H1 (cell line): ENCODE results near the gene RCSD1. TPM values are rescaled to one million over a fixed set of nuclear protein-coding genes. Genes with fewer than 3 reads are reported as not detected.

Experiments
- CTCF ChIA-PET: fragments of 300-600 bp; sonication (Branson Sonifier 250); formaldehyde crosslinking; loops from one replicate; lab custom pipeline; 2021; ENCODE audit not compliant: partially characterized antibody; lab: Charles Lee
- POLR2A ChIA-PET: fragments of 300-600 bp; sonication (Branson Sonifier 250); formaldehyde crosslinking; loops from one replicate; lab custom pipeline; 2021; ENCODE audit warnings: inconsistent platforms; ENCODE audit not compliant: partially characterized antibody; lab: Charles Lee
- DNase-seq, 2 experiments: peaks; one replicate each; pipeline versions ENCODE4 v3.0.0 to v3.0.0-alpha.2; 2010 to 2022; ENCODE audit warnings: low spot score in 2 of 2, low read depth in 1 of 2, mixed read lengths in 1 of 2
- FAIRE-seq: peaks from 2 replicates; lab custom pipeline; 2011; peaks lifted over from hg19 to GRCh38; lab: Jason Lieb, UNC
- H2AFZ ChIP-seq: 2 replicates; pipeline ENCODE4 v1.8.1; 2012; ENCODE audit warnings: low read length, inconsistent platforms
- H2AK5ac ChIP-seq: 2 replicates; pipeline ENCODE4 v1.6.1; 2013; ENCODE audit warnings: low read depth, low read length
- H2BK120ac ChIP-seq: replicated peaks from 2 replicates; pipeline ENCODE3; 2013; ENCODE audit warnings: low read depth, low read length, inconsistent platforms
- H2BK12ac ChIP-seq: 2 replicates; pipeline ENCODE4 v1.6.1; 2013; ENCODE audit warnings: low read depth, low read length
- H2BK15ac ChIP-seq: 2 replicates; pipeline ENCODE4 v1.6.1; 2013; ENCODE audit warnings: low read length
- H2BK20ac ChIP-seq: 2 replicates; pipeline ENCODE4 v1.6.1; 2013; ENCODE audit warnings: low read length
- H2BK5ac ChIP-seq: 2 replicates; pipeline ENCODE4 v1.6.1; 2013; ENCODE audit warnings: low read depth, low read length
- H3K14ac ChIP-seq: 2 replicates; pipeline ENCODE4 v1.6.1; 2013; ENCODE audit warnings: inconsistent platforms; ENCODE audit not compliant: insufficient read length
- H3K18ac ChIP-seq: 2 replicates; pipeline ENCODE4 v1.6.1; 2013; ENCODE audit warnings: low read length; ENCODE audit errors: extremely low read depth
- H3K23ac ChIP-seq: 2 replicates; pipeline ENCODE4 v1.6.1; 2013; ENCODE audit warnings: inconsistent platforms; ENCODE audit not compliant: insufficient read length
- H3K23me2 ChIP-seq: 2 replicates; pipeline ENCODE4 v1.6.1; 2013; ENCODE audit warnings: low read depth, low read length
- H3K27ac ChIP-seq: 2 replicates; pipeline ENCODE4 v1.6.1; 2011; ENCODE audit warnings: low read depth, low read length, inconsistent platforms
- H3K27me3 ChIP-seq, 4 experiments: replicated peaks in 1 of 4; 1 replicate in 1 of 4; 2 replicates in 3 of 4; pipeline versions ENCODE4 v1.6.1 to v1.8.1; 2011 to 2013; ENCODE audit warnings: low read length in 3 of 4, mild to moderate bottlenecking in 3 of 4, inconsistent platforms in 2 of 4, mixed read lengths in 2 of 4, moderate library complexity in 1 of 4; ENCODE audit not compliant: control insufficient read depth in 3 of 4, insufficient read depth in 3 of 4; ENCODE audit errors: extremely low read depth in 1 of 4
- H3K36me3 ChIP-seq, 4 experiments: 2 replicates each; pipeline versions ENCODE4 v1.6.1 to v1.8.1; 2011 to 2013; ENCODE audit warnings: mild to moderate bottlenecking in 4 of 4, low read length in 3 of 4, moderate library complexity in 2 of 4, control low read depth in 1 of 4, inconsistent platforms in 1 of 4; ENCODE audit not compliant: insufficient read depth in 4 of 4, control insufficient read depth in 2 of 4
- H3K4ac ChIP-seq: replicated peaks from 2 replicates; pipeline ENCODE3; 2013; ENCODE audit warnings: low read length, low read depth, mixed read lengths, inconsistent platforms; ENCODE audit not compliant: insufficient read length
- H3K4me1 ChIP-seq, 4 experiments: replicated peaks in 1 of 4; 1 replicate in 1 of 4; 2 replicates in 3 of 4; pipeline versions ENCODE4 v1.6.1 to v1.8.1; 2011 to 2013; ENCODE audit warnings: low read length in 3 of 4, inconsistent platforms in 2 of 4, mixed read lengths in 1 of 4; ENCODE audit not compliant: insufficient read depth in 4 of 4, control insufficient read depth in 3 of 4
- H3K4me2 ChIP-seq, 2 experiments: 2 replicates each; pipeline versions ENCODE4 v1.6.1 to v1.8.1; 2011 to 2013; ENCODE audit warnings: low read depth in 2 of 2, low read length in 2 of 2, control low read depth in 1 of 2, inconsistent platforms in 1 of 2, mild to moderate bottlenecking in 1 of 2; ENCODE audit not compliant: insufficient read depth in 1 of 2
- H3K4me3 ChIP-seq, 4 experiments: fragments of 200-600, 300-600 bp in 1 of 4; sonication (generic), shearing (Covaris generic), sonication (Bioruptor Twin) in 1 of 4; 2 replicates each; pipeline versions ENCODE4 v1.5.1 to v1.8.1; 2011 to 2016; ENCODE audit warnings: low read length in 4 of 4, low read depth in 3 of 4, control low read depth in 2 of 4, inconsistent platforms in 2 of 4, mild to moderate bottlenecking in 2 of 4, mixed read lengths in 1 of 4, moderate library complexity in 1 of 4; ENCODE audit not compliant: insufficient read depth in 2 of 4; ENCODE audit errors: extremely low read depth in 1 of 4
- H3K56ac ChIP-seq: replicated peaks from 2 replicates; pipeline ENCODE3; 2013; ENCODE audit warnings: low read depth, mild to moderate bottlenecking, mixed read lengths, low read length, inconsistent platforms; ENCODE audit not compliant: insufficient read length
- H3K79me1 ChIP-seq: 2 replicates; pipeline ENCODE4 v1.6.1; 2013; ENCODE audit warnings: low read depth, low read length, control low read depth
- H3K79me2 ChIP-seq, 2 experiments: 2 replicates each; pipeline versions ENCODE4 v1.6.1 to v1.8.1; 2012 to 2013; ENCODE audit warnings: low read length in 2 of 2, mild to moderate bottlenecking in 2 of 2, inconsistent platforms in 1 of 2; ENCODE audit not compliant: insufficient read depth in 2 of 2, control insufficient read depth in 1 of 2
- H3K9ac ChIP-seq, 4 experiments: replicated peaks in 1 of 4; 1 replicate in 1 of 4; 2 replicates in 3 of 4; pipeline versions ENCODE4 v1.6.1 to v1.8.1; 2011 to 2013; ENCODE audit warnings: low read depth in 3 of 4, low read length in 3 of 4, control low read depth in 2 of 4, mild to moderate bottlenecking in 2 of 4, moderate library complexity in 2 of 4, inconsistent platforms in 1 of 4; ENCODE audit errors: extremely low read depth in 1 of 4
- H3K9me3 ChIP-seq, 2 experiments: 2 replicates each; pipeline versions ENCODE4 v1.6.1 to v1.8.1; 2012 to 2013; ENCODE audit warnings: mild to moderate bottlenecking in 2 of 2, moderate library complexity in 2 of 2, control low read depth in 1 of 2, inconsistent platforms in 1 of 2, low read depth in 1 of 2, low read length in 1 of 2, mixed read lengths in 1 of 2; ENCODE audit not compliant: insufficient read depth in 2 of 2
- H4K20me1 ChIP-seq, 2 experiments: replicated peaks in 1 of 2; 2 replicates each; pipeline versions ENCODE3 to v1.8.1; 2011 to 2013; ENCODE audit warnings: inconsistent platforms in 2 of 2, low read length in 2 of 2, mild to moderate bottlenecking in 1 of 2; ENCODE audit not compliant: insufficient read depth in 2 of 2, control insufficient read depth in 1 of 2
- H4K5ac ChIP-seq: 2 replicates; pipeline ENCODE4 v1.6.1; 2013; ENCODE audit warnings: low read length, low read depth, mixed read lengths, inconsistent platforms; ENCODE audit not compliant: insufficient read length
- H4K8ac ChIP-seq: 2 replicates; pipeline ENCODE4 v1.8.0; 2013; ENCODE audit warnings: mild to moderate bottlenecking, moderate library complexity, low read length, inconsistent platforms; ENCODE audit not compliant: insufficient read depth; ENCODE audit errors: extremely low read depth
- H4K91ac ChIP-seq: replicated peaks from 2 replicates; pipeline ENCODE3; 2013; ENCODE audit warnings: low read length, mixed read lengths, inconsistent platforms; ENCODE audit not compliant: insufficient read length
- CREB1 ChIP-seq: IDR thresholded peaks from 2 replicates; pipeline ENCODE4 v1.6.1; 2012; ENCODE audit warnings: inconsistent platforms
- POLR2AphosphoS5 ChIP-seq: IDR thresholded peaks from 2 replicates; pipeline ENCODE4 v1.6.1; 2011; ENCODE audit warnings: low read depth, low read length
- RBBP5 ChIP-seq: IDR thresholded peaks from 2 replicates; pipeline ENCODE4 v1.7.1; 2012; ENCODE audit warnings: low read depth, mild to moderate bottlenecking, inconsistent platforms, low read length, moderate library complexity, borderline replicate concordance
- RFX5 ChIP-seq: IDR thresholded peaks from 2 replicates; pipeline ENCODE4 v1.6.1; 2011; ENCODE audit warnings: low read depth, low read length, improper control_type of control experiment, borderline replicate concordance
- SAP30 ChIP-seq: fragments of 300-600 bp; sonication (generic); IDR thresholded peaks from 2 replicates; pipeline ENCODE4 v1.7.1; 2012; ENCODE audit warnings: low read length, moderate library complexity, mild to moderate bottlenecking, inconsistent platforms; ENCODE audit not compliant: insufficient read depth, insufficient replicate concordance
- YY1 ChIP-seq: IDR thresholded peaks from 2 replicates; pipeline ENCODE4 v1.6.1; 2011; ENCODE audit warnings: low read depth, mild to moderate bottlenecking, low read length
- WGBS, 2 experiments: shearing (Covaris generic) in 1 of 2; methylation state at CpG; one replicate each; pipeline versions ENCODE4 v1.1.6 to v1.1.7; 2013 to 2015; ENCODE audit warnings: low lambda C conversion rate in 2 of 2, mixed read lengths in 2 of 2, inconsistent platforms in 1 of 2, low coverage in 1 of 2, missing lambda C conversion rate in 1 of 2; ENCODE audit not compliant: insufficient replicate concordance in 2 of 2, insufficient coverage in 1 of 2, insufficient read length in 1 of 2; ENCODE audit errors: extremely low coverage in 1 of 2, missing lambda C conversion rate in 1 of 2; 5-methylcytosine and 5-hydroxymethylcytosine counted together
- polyA plus RNA-seq, 7 experiments: library from polyadenylated mRNA; depleted of rRNA in 3 of 7; stranded (reverse) in 5 of 7; unstranded in 2 of 7; fragments of >200 nt in 5 of 7; fragments of 200-250 nt in 2 of 7; gene quantifications; 1 replicate in 5 of 7; 2 replicates in 1 of 7; 4 replicates in 1 of 7; pipeline versions ENCODE4 v1.2.1 to v1.2.3, GENCODE V29; 2011 to 2013; ENCODE audit warnings: missing spikeins in 2 of 7, mixed read lengths in 2 of 7
- total RNA-seq: library from RNA; stranded (reverse); fragmentation: NEBNext Ultra II Directional; extraction: Animal tissue kit (Norgen Biotek cat#: 25700); gene quantifications from 2 replicates; pipeline ENCODE4 v1.2.1, GENCODE V29; 2021

The RCSD1 gene
- total and polyA plus RNA-seq, 2 of the 8 experiments (the other 6 are each of a cell fraction or from before 2014, with no cell fraction given) = 0.47 to 0.69 TPM

DNA sequence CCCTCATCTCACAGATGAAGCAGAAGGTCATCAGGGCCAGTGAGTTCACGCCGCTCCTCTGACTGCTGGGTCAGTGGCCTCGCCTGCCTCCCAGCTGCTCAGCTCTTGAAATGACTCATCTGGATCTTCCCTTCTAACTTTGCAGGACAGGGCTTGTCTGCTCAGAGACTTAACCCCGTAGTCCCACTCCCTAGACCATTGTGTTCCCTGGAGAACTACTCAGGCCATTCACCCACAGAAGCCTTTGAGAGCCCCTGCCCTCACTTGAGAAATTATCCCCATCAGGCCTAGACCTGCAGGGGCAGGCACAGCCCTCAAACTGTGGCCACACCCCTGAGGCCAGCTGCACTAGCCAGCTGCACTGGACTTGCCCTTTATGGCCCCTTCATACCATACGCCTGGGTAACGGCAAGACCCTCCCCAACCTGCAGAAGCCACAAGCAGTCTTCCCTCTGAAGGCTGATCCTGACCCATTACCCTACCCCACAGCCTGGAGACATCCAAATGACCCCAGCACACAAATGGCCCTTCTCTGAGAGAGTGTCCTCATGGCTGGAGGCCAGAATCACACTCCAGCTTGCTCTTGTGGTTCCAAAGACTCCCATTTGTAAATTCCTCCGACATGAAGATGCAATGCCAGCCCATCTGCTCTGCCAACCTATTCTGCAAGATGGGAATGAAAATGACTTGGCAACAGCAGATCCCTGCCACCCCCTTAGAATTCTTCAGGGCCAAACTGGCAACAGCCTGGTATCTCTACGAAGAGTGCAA is 33.2 kb downstream of the RCSD1 start:
- 85% methylated on average over 8 of the region's 8 CpGs; no CpG with 5 or more reads in 1 of the 2 experiments for WGBS, 2 experiments
- no peak overlapping the region for H3K4me2 ChIP-seq

More for the DNA sequence above, 33.2 kb downstream of the RCSD1 start:
- no peak overlapping the region for H2AK5ac ChIP-seq
- H4K5ac ChIP-seq = no peak overlapping the region
- TF ChIP-seq RBBP5 (no peak), POLR2AphosphoS5 (no peak), SAP30 (no peak), RFX5 (no peak), YY1 (no peak), CREB1 (no peak)
- H2BK20ac ChIP-seq = no peak overlapping the region
- POLR2A ChIA-PET = no interaction called here
- no peak overlapping the region for H4K91ac ChIP-seq
- CTCF ChIA-PET = interaction anchor here (1.0 to 4.4 kb wide), 6 partner anchors 17 to 106 kb away, joined by 3 to 20 read pairs (median 6); no protein-coding TSS in a partner anchor
- 0 out of 2 replicates have a peak overlapping the region, but pooled peaks have one; percentile 9 for H2AFZ ChIP-seq
- no peak overlapping the region for H3K18ac ChIP-seq
- no peaks in the 10 kb centered on the region for H3K4me1 ChIP-seq
- FAIRE-seq (no peak), DNase-seq (no peak)
- no peak overlapping the region for H3K56ac ChIP-seq
- no peak overlapping the region for H2BK15ac ChIP-seq
- H2BK5ac ChIP-seq = no peak overlapping the region
- no peaks in the 10 kb centered on the region for H3K79me1 ChIP-seq
- no peak overlapping the region for H3K4ac ChIP-seq
- no peak overlapping the region for H4K8ac ChIP-seq
- 0 out of 7 replicates have a peak, but pooled peaks cover 0 to 3% (median 0%) of the 10 kb centered on the region in 4 experiments for H3K27me3 ChIP-seq
- no peak overlapping the region for H3K27ac ChIP-seq
- H3K79me2 ChIP-seq = no peaks in the 10 kb centered on the region
- no peaks in the 10 kb centered on the region for H3K9me3 ChIP-seq
- no peak overlapping the region for H3K4me3 ChIP-seq
- H3K9ac ChIP-seq = no peak overlapping the region
- no peak overlapping the region for H3K23ac ChIP-seq
- H3K23me2 ChIP-seq = peaks cover 1% of the 10 kb centered on the region; the same call in 1 of the 2 replicates
- no peak overlapping the region for H2BK120ac ChIP-seq
- no peaks in the 10 kb centered on the region for H3K36me3 ChIP-seq
- H4K20me1 ChIP-seq = no peaks in the 10 kb centered on the region
- H3K14ac ChIP-seq = no peak overlapping the region
- H2BK12ac ChIP-seq = no peak overlapping the region
